NCI-H1930 (cell line): ENCODE results near the gene PIP4P1.
"Not testable (repeated sequence)": the region's sequence is repeated elsewhere in the genome, so short reads cannot be mapped to it uniquely, and the experiment has no call there.

ENCODE experiments used
- DNase-seq, 2 experiments: peaks; one replicate each; lab custom pipeline; 2025; lab: John Stamatoyannopoulos, UW

Gene PIP4P1

GRCh38 chr14:20461225-20462141 is at the start of gene PIP4P1:
TSS of gene PIP4P1 (minus strand) at chr14:20461434. CDS start at chr14:20461325, 109 bp downstream.
- peak; percentile 99 for DNase-seq

- no peak for DNase-seq
These were observed 47.1 kb upstream of the PIP4P1 start for GRCh38 chr14:20508367-20508766.

GRCh38 chr14:20507537-20507936 is 46.3 kb upstream of the PIP4P1 start:
- not testable (repeated sequence) for DNase-seq

- not testable (repeated sequence) for DNase-seq
These were observed 45.5 kb upstream of the PIP4P1 start for GRCh38 chr14:20506752-20507151.

GRCh38 chr14:20506276-20506675 is 45.0 kb upstream of the PIP4P1 start:
- not testable (repeated sequence) for DNase-seq

GRCh38 chr14:20503898-20504297 is 42.7 kb upstream of the PIP4P1 start:
- DNase-seq: no peak

GRCh38 chr14:20501346-20501745 is 40.1 kb upstream of the PIP4P1 start:
- no peak for DNase-seq

- DNase-seq: no peak
These were observed 38.6 kb upstream of the PIP4P1 start for GRCh38 chr14:20499881-20500280.

GRCh38 chr14:20499108-20499507 is 37.9 kb upstream of the PIP4P1 start:
- DNase-seq: no peak

GRCh38 chr14:20498622-20499021 is 37.4 kb upstream of the PIP4P1 start:
- DNase-seq: no peak

- no peak for DNase-seq
These were observed 33.9 kb upstream of the PIP4P1 start for GRCh38 chr14:20494935-20495766.

- DNase-seq: no peak
These were observed 32.4 kb upstream of the PIP4P1 start for GRCh38 chr14:20493634-20494033.

- no peak for DNase-seq
These were observed 31.3 kb upstream of the PIP4P1 start for GRCh38 chr14:20492486-20492885.

GRCh38 chr14:20490563-20490962 is 29.3 kb upstream of the PIP4P1 start:
- DNase-seq: no peak

GRCh38 chr14:20489093-20489994 is 28.1 kb upstream of the PIP4P1 start:
- DNase-seq: no peak

GRCh38 chr14:20487396-20487725 is 26.1 kb upstream of the PIP4P1 start:
- DNase-seq: no peak

GRCh38 chr14:20486684-20487395 is 25.6 kb upstream of the PIP4P1 start:
- no peak for DNase-seq

GRCh38 chr14:20485900-20486299 is 24.7 kb upstream of the PIP4P1 start:
- DNase-seq: no peak

- DNase-seq: no peak
These were observed 21.1 kb upstream of the PIP4P1 start for GRCh38 chr14:20482382-20482781.

GRCh38 chr14:20478894-20479293 is 17.7 kb upstream of the PIP4P1 start:
- no peak for DNase-seq

GRCh38 chr14:20477211-20477876 is 16.1 kb upstream of the PIP4P1 start:
- no peak for DNase-seq
